Uterus (tissue), 4 donors: ENCODE measurements around the gene EFCAB13. TPM values are rescaled to one million over a fixed set of nuclear protein-coding genes. Genes with fewer than 3 reads are reported as not detected.
"Not testable (repeated sequence)": the region's sequence is repeated elsewhere in the genome, so short reads cannot be mapped to it uniquely, and the experiment has no call there.

Source experiments
- DNase-seq, 2 donors: peaks; one replicate each; pipeline ENCODE4 v3.0.0-alpha.2; 2019 to 2020
- H3K27ac ChIP-seq, 2 donors: fragments of 200-600 bp; sonication (generic); 1 replicate in 1 of 2; 2 replicates in 1 of 2; pipeline ENCODE4 v1.5.1; 2016 to 2018
- H3K27me3 ChIP-seq, 2 donors: fragments of 200-600 bp; sonication (generic); one replicate each; pipeline ENCODE4 v1.5.1; 2018 to 2019; ENCODE audit warnings: control low read depth in 1 of 2
- H3K36me3 ChIP-seq, 2 donors: fragments of 200-600 bp; sonication (generic); one replicate each; pipeline ENCODE4 v1.5.1; 2019; ENCODE audit warnings: control low read depth in 1 of 2
- H3K4me1 ChIP-seq, 2 donors: fragments of 200-600 bp; sonication (generic); one replicate each; pipeline ENCODE4 v1.5.1; 2018 to 2019; ENCODE audit warnings: control low read depth in 1 of 2
- H3K4me3 ChIP-seq, 2 donors: fragments of 200-600 bp; sonication (generic); 1 replicate in 1 of 2; 2 replicates in 1 of 2; pipeline ENCODE4 v1.5.1; 2018 to 2019; ENCODE audit warnings: mild to moderate bottlenecking in 1 of 2
- H3K9me3 ChIP-seq, 2 donors: fragments of 200-600 bp; sonication (generic); one replicate each; pipeline ENCODE4 v1.5.1; 2019; ENCODE audit warnings: control low read depth in 1 of 2
- POLR2A ChIP-seq, 2 donors: fragments of 450-650 bp; IDR thresholded peaks; one replicate each; pipeline ENCODE4 v1.6.1; 2016; ENCODE audit warnings: antibody characterized with exemption in 2 of 2, mild to moderate bottlenecking in 1 of 2, moderate library complexity in 1 of 2
- intact Hi-C: fragments of 100-400 bp; cut with DNase I; formaldehyde crosslinking; loops from one replicate; pipeline ENCODE4 v1.15.1; 2023; ENCODE audit warnings: low total_unique reads
- total RNA-seq, 4 donors: library from RNA; depleted of rRNA in 3 of 4; stranded (reverse); fragments of >200 nt in 3 of 4; gene quantifications; one replicate each; pipeline versions ENCODE4 v1.1.0 to v1.2.4, GENCODE V29; 2014 to 2023
- TF ChIP-seq, protein P1 (sequence below), 4 experiments: fragments of 200-600 bp in 2 of 4; fragments of 450-650 bp in 2 of 4; sonication (generic) in 2 of 4; IDR thresholded peaks; one replicate each; pipeline ENCODE4 v1.5.1; 2016 to 2019; ENCODE audit warnings: antibody characterized with exemption in 4 of 4, mild to moderate bottlenecking in 2 of 4, moderate library complexity in 1 of 4
- donor health status: DM: yes; HTN: yes; CAD: no.

Gene EFCAB13
- total RNA-seq, 4 donors from 2014 or later = 9.2 to 22.8 (median 14.5) TPM

DNA sequence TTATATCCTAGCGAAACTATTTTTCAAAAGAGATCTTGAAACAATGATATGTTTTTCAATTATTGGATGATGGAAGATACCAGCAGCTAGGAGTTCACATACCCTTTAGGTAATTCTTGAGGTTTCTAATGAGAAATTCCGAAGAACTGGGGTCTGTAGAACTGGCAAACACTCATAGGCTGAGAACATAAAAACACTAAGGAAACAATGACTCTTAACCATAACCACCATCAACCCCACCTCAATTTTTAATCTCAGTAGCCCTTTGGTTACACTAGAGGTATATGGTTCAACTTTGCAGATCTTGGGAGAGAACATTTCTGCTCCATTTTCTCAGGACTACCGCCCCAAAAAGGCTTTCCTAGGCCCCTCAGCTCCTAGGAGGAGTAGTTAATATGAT is 141.4 kb downstream of the EFCAB13 start:
- H3K9me3 ChIP-seq = no peaks in the 10 kb centered on the region
- no peaks in the 10 kb centered on the region for H3K36me3 ChIP-seq
- intact Hi-C loops = no loop called here
- H3K4me1 ChIP-seq = no peaks in the 10 kb centered on the region
- TF ChIP-seq, protein P1, sequence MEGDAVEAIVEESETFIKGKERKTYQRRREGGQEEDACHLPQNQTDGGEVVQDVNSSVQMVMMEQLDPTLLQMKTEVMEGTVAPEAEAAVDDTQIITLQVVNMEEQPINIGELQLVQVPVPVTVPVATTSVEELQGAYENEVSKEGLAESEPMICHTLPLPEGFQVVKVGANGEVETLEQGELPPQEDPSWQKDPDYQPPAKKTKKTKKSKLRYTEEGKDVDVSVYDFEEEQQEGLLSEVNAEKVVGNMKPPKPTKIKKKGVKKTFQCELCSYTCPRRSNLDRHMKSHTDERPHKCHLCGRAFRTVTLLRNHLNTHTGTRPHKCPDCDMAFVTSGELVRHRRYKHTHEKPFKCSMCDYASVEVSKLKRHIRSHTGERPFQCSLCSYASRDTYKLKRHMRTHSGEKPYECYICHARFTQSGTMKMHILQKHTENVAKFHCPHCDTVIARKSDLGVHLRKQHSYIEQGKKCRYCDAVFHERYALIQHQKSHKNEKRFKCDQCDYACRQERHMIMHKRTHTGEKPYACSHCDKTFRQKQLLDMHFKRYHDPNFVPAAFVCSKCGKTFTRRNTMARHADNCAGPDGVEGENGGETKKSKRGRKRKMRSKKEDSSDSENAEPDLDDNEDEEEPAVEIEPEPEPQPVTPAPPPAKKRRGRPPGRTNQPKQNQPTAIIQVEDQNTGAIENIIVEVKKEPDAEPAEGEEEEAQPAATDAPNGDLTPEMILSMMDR (IDR thresholded peaks at IDR 0.05) = no peak
- TF ChIP-seq POLR2A (IDR thresholded peaks at IDR 0.05) = no peak
- no peak for DNase-seq
- H3K27me3 ChIP-seq = no peaks in the 10 kb centered on the region
- no peak overlapping the region for H3K27ac ChIP-seq
- no peak overlapping the region for H3K4me3 ChIP-seq

DNA sequence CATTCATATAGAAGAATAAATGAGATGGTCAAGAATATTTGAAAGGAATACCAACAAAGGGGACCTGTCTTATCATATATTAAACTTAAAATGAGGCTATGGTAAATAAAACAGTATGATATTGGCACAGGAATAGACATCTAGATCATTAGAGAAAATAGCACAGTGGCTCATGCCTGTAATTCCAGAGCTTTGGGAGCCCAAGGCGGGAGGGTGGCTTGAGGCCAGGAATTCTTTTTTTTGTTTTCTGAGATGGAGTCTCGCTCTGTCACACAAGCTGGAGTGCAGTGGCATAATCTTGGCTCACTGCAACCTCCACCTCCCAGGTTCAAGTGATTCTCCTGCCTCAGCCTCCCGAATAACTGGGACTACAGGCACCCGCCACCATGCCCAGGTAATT is 143.2 kb downstream of the EFCAB13 start:
- H3K9me3 ChIP-seq, intact Hi-C loops, H3K4me3 ChIP-seq, H3K27me3 ChIP-seq, H3K27ac ChIP-seq, DNase-seq, H3K36me3 ChIP-seq, H3K4me1 ChIP-seq: not testable (repeated sequence)

DNA sequence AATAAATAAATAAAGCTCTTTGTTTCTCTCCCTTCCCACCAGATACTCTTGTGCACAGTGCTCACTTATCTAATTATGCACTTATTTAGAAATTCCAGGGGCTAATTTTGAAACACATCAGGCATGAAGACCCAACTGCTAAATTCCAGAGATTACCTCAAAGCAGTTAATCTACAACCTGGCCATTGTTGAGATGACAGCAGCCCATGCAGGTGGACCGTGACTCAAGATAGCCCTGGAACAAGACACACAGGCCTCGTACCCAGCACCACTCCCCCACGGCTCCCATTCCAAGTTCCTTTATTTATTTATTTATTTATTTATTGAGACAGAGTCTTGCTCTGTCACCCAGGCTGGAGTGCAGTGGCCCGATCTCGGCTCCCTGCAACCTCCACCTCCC is 147.1 kb downstream of the EFCAB13 start:
- Histone ChIP-seq H3K27me3 (no peaks in the 10 kb centered on the region), H3K4me1 (no peaks in the 10 kb centered on the region), H3K27ac (no peak overlapping the region), H3K4me3 (no peak overlapping the region), H3K36me3 (no peaks in the 10 kb centered on the region), H3K9me3 (no peaks in the 10 kb centered on the region)
- intact Hi-C loops = no loop called here
- DNase-seq = no peak
- TF ChIP-seq, protein P1 (IDR thresholded peaks at IDR 0.05) = no peak
- no peak for TF ChIP-seq POLR2A (IDR thresholded peaks at IDR 0.05)

GRCh38 chr17:47472073-47472472 is 148.3 kb downstream of the EFCAB13 start:
- H3K27me3 ChIP-seq, H3K36me3 ChIP-seq, H3K4me1 ChIP-seq, DNase-seq, H3K9me3 ChIP-seq, H3K27ac ChIP-seq, intact Hi-C loops, H3K4me3 ChIP-seq: not testable (repeated sequence)

Other genes with a start within 250 kb of the EFCAB13 start
- gene CDC27, start 134.7 kb upstream of the EFCAB13 start, total RNA-seq = 100 to 1,000 TPM in 3 of 4 donors, 10 to 100 TPM in 1; 87.1 to 129 (median 108) TPM
- 1 to 10 TPM in 1 of 4 donors, not detected in 3; 3.2 TPM for gene MYL4, start 114.6 kb upstream of the EFCAB13 start, total RNA-seq
- gene ITGB3, start 70.1 kb upstream of the EFCAB13 start, total RNA-seq = 10 to 100 TPM in 3 of 4 donors, 1 to 10 TPM in 1; 7.4 to 28.7 (median 23.5) TPM
- gene NPEPPS, start 207.2 kb downstream of the EFCAB13 start, total RNA-seq = 100 to 1,000 TPM in 3 of 4 donors, 10 to 100 TPM in 1; 77.6 to 161 (median 131) TPM